HepG2 (cell line): ENCODE data around the gene AK4. TPM values are rescaled to one million over a fixed set of nuclear protein-coding genes. Genes with fewer than 3 reads are reported as not detected.

Experiments used
- ATAC-seq: fragments of 200-7000 bp; cut with Tn5 transposase; 3 replicates; pipeline ENCODE4 v1.9.1; 2020; ENCODE audit warnings: mild to moderate bottlenecking, moderate library complexity
- BruUV-seq: library from RNA; stranded (reverse); fragments of 400-500 nt; replicated peaks from 2 replicates; lab custom pipeline; 2021; lab: Mats Ljungman, UMichigan
- CTCF ChIA-PET: fragments of 300-600 bp; formaldehyde crosslinking; extraction: SDS; loops from one replicate; lab custom pipeline; 2021; ENCODE audit warnings: low total read pairs, inconsistent platforms, low intra/inter-chr PET ratio; lab: Yijun Ruan, JAX
- POLR2A ChIA-PET: fragments of 350-600 bp; sonication (Branson Sonifier 250); formaldehyde crosslinking; loops from one replicate; lab custom pipeline; 2020; ENCODE audit warnings: antibody characterized with exemption, inconsistent platforms; lab: Yijun Ruan, JAX
- DNase-seq: peaks from one replicate; pipeline ENCODE4 v3.0.0-alpha.2; 2015; ENCODE audit warnings: low spot score
- FAIRE-seq: peaks from 3 replicates; lab custom pipeline; 2011; peaks lifted over from hg19 to GRCh38; lab: Jason Lieb, UNC
- H2AFZ ChIP-seq: one replicate; pipeline ENCODE4 v1.6.1; 2011; ENCODE audit warnings: low read length, inconsistent platforms
- H3K27ac ChIP-seq: fragments of 300-600 bp; 3 replicates; pipeline ENCODE4 v1.8.0; 2011; ENCODE audit warnings: mixed run types, mild to moderate bottlenecking, mixed read lengths, low read length, inconsistent platforms; ENCODE audit not compliant: insufficient read depth; ENCODE audit errors: extremely low read length
- H3K27me3 ChIP-seq, 2 experiments: fragments of 200-600 bp in 1 of 2; 2 replicates in 1 of 2; 3 replicates in 1 of 2; pipeline versions ENCODE4 v1.6.0 to v1.8.0; 2011; ENCODE audit warnings: low read length in 2 of 2, mild to moderate bottlenecking in 2 of 2, moderate library complexity in 2 of 2, inconsistent platforms in 1 of 2; ENCODE audit not compliant: insufficient read depth in 2 of 2, control insufficient read depth in 1 of 2
- H3K36me3 ChIP-seq, 2 experiments: fragments of 200-600 bp in 1 of 2; replicated peaks in 1 of 2; 2 replicates in 1 of 2; 3 replicates in 1 of 2; pipeline versions ENCODE4 v1.5.1 to v1.8.0; 2011; ENCODE audit warnings: low read length in 2 of 2, inconsistent platforms in 1 of 2; ENCODE audit not compliant: insufficient read depth in 2 of 2, control insufficient read depth in 1 of 2
- H3K4me1 ChIP-seq: 2 replicates; pipeline ENCODE4 v1.5.1; 2012; ENCODE audit warnings: low read length, inconsistent platforms; ENCODE audit not compliant: insufficient read depth
- H3K4me2 ChIP-seq: 2 replicates; pipeline ENCODE4 v1.6.0; 2011; ENCODE audit warnings: low read depth, low read length, inconsistent platforms
- H3K4me3 ChIP-seq, 3 experiments: fragments of 200-600 bp in 1 of 3; sonication (generic), shearing (Covaris generic) in 1 of 3; replicated peaks in 1 of 3; 2 replicates each; pipeline ENCODE4 v1.5.1; 2011 to 2016; ENCODE audit warnings: low read length in 3 of 3, inconsistent platforms in 2 of 3, low read depth in 2 of 3, mild to moderate bottlenecking in 2 of 3, control low read depth in 1 of 3, mixed read lengths in 1 of 3; ENCODE audit not compliant: insufficient read depth in 1 of 3
- H3K79me2 ChIP-seq: one replicate; pipeline ENCODE4 v1.6.1; 2011; ENCODE audit warnings: low read length, inconsistent platforms; ENCODE audit not compliant: insufficient read depth
- H3K9ac ChIP-seq: 2 replicates; pipeline ENCODE4 v1.6.0; 2011; ENCODE audit warnings: mild to moderate bottlenecking, low read depth, low read length, inconsistent platforms; ENCODE audit not compliant: insufficient read depth
- H3K9me3 ChIP-seq: 2 replicates; pipeline ENCODE4 v1.5.1; 2012; ENCODE audit warnings: mild to moderate bottlenecking, low read length
- H4K20me1 ChIP-seq: 2 replicates; pipeline ENCODE4 v1.6.0; 2011; ENCODE audit warnings: inconsistent platforms, mild to moderate bottlenecking, low read length, moderate library complexity; ENCODE audit not compliant: insufficient read depth
- FOXO1 ChIP-seq: sonication (generic); formaldehyde crosslinking; IDR thresholded peaks from 2 replicates; pipeline ENCODE4 v1.4.0; 2020; ENCODE audit warnings: missing genetic modification reagents
- HDAC2 ChIP-seq: sonication (generic); formaldehyde crosslinking; IDR thresholded peaks from 2 replicates; pipeline ENCODE4 v1.4.0; 2020; ENCODE audit warnings: missing genetic modification reagents
- JUNB ChIP-seq: sonication (generic); formaldehyde crosslinking; IDR thresholded peaks from 2 replicates; pipeline ENCODE4 v1.8.0; 2022; ENCODE audit warnings: missing genetic modification reagents, mild to moderate bottlenecking, borderline replicate concordance
- MIER2 ChIP-seq: IDR thresholded peaks from 2 replicates; pipeline ENCODE4 v1.6.1; 2016; ENCODE audit warnings: missing biosample characterization, missing genetic modification reagents
- NCOA1 ChIP-seq: sonication (generic); formaldehyde crosslinking; IDR thresholded peaks from 2 replicates; pipeline ENCODE4 v1.9.0; 2021; ENCODE audit warnings: missing genetic modification reagents
- RBAK ChIP-seq: sonication (generic); formaldehyde crosslinking; IDR thresholded peaks from 2 replicates; pipeline ENCODE4 v1.5.1; 2020; ENCODE audit warnings: mild to moderate bottlenecking, missing genetic modification reagents
- REL ChIP-seq: sonication (generic); formaldehyde crosslinking; conservative IDR thresholded peaks from 2 replicates; pipeline ENCODE4 v1.8.0; 2022; ENCODE audit warnings: mild to moderate bottlenecking, missing genetic modification reagents, moderate library complexity
- RELA ChIP-seq: sonication (generic); formaldehyde crosslinking; IDR thresholded peaks from 2 replicates; pipeline ENCODE4 v1.4.0; 2020; ENCODE audit warnings: missing genetic modification reagents
- RFX5 ChIP-seq: IDR thresholded peaks from 2 replicates; pipeline ENCODE4 v1.6.1; 2011; ENCODE audit warnings: low read depth, low read length, improper control_type of control experiment
- ZBTB1 ChIP-seq: sonication (generic); formaldehyde crosslinking; IDR thresholded peaks from 2 replicates; pipeline ENCODE4 v1.4.0; 2020; ENCODE audit warnings: missing genetic modification reagents, borderline replicate concordance
- ZNF616 ChIP-seq: sonication (generic); formaldehyde crosslinking; IDR thresholded peaks from 2 replicates; pipeline ENCODE4 v1.5.0; 2020; ENCODE audit warnings: low read depth, mild to moderate bottlenecking, missing genetic modification reagents
- ZNF670 ChIP-seq: sonication (generic); formaldehyde crosslinking; IDR thresholded peaks from 2 replicates; pipeline ENCODE4 v1.8.0; 2022; ENCODE audit warnings: mild to moderate bottlenecking, missing genetic modification reagents, borderline replicate concordance
- WGBS: methylation state at CpG from one replicate; pipeline ENCODE4 v1.1.6; 2017; ENCODE audit warnings: low lambda C conversion rate; 5-methylcytosine and 5-hydroxymethylcytosine counted together
- in situ Hi-C: cut with HindIII; loops from 2 replicates; pipeline ENCODE4 v1.10.0; 2017; ENCODE audit warnings: low pct_unique_long_range_greater_than_20kb; ENCODE audit not compliant: extremely low pct_ligation_motif_present
- intact Hi-C: fragments of 100-400 bp; cut with micrococcal nuclease; formaldehyde crosslinking; loops from one replicate; pipeline ENCODE4 v1.10.0; 2022; ENCODE audit not compliant: unreplicated experiment
- polyA plus RNA-seq, 8 experiments: library from polyadenylated mRNA; depleted of rRNA in 3 of 8; stranded (reverse) in 7 of 8; unstranded in 1 of 8; fragments of >200 nt; fragmentation: Illumina TruSeq in 4 of 8; extraction: Trizol in 4 of 8; gene quantifications; 2 replicates each; pipeline versions ENCODE4 v1.2.1 to v1.2.3, GENCODE V29; 2011 to 2016; ENCODE audit warnings: low read depth in 4 of 8, missing spikeins in 1 of 8, mixed read lengths in 1 of 8; ENCODE audit not compliant: insufficient read depth in 1 of 8
- total RNA-seq, 5 experiments: library from RNA; depleted of rRNA; stranded (reverse); fragments of >200 nt; fragmentation: Illumina TruSeq; extraction: Trizol; gene quantifications; 2 replicates each; pipeline ENCODE4 v1.2.3, GENCODE V29; 2016; ENCODE audit warnings: low read depth in 1 of 5
- TF ChIP-seq, protein P1 (sequence below): sonication (generic); formaldehyde crosslinking; IDR thresholded peaks from 2 replicates; pipeline ENCODE4 v1.5.0; 2020; ENCODE audit warnings: mild to moderate bottlenecking, missing genetic modification reagents

AK4 gene
- total and polyA plus RNA-seq, 2 of the 13 experiments (the other 11 are each of a cell fraction or from before 2014, with no cell fraction given), result 110 to 160 TPM

DNA sequence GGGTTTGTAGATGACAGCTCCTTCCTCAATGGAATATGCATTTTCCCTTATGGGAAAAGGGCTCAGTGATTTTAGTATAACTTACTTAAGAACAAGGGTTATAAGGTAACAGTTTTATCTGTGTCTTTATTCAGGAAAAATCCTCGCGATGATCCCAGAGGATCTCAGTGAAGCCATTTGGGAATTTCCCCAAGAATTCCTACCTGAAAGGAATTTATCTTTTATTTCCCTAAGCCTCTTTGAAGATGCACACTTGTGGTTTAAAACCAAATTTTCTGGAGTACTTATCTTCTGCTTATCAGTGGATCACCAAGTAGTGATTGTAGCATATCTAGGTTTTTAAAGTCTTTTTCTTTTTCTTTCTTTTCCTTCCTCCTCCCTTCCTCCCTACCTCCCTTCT lies 58.8 kb downstream of the AK4 start:
- H4K20me1 ChIP-seq, result peaks cover 39% of the 10 kb centered on the region
- ChIA-PET POLR2A (interaction anchor here (1.0 kb wide), 1 partner anchor 38 kb away, joined by 4 read pairs; no protein-coding TSS in a partner anchor), CTCF (no interaction called here)
- H3K4me1 ChIP-seq, result peaks cover 30% of the 10 kb centered on the region
- DNase-seq (no peak), FAIRE-seq (no peak), ATAC-seq (no peak)
- H3K27ac ChIP-seq, result no peak overlapping the region
- peaks cover 69% of the 10 kb centered on the region for H3K79me2 ChIP-seq
- no peaks in the 10 kb centered on the region for H3K9me3 ChIP-seq
- peaks cover 8 to 28% of the 10 kb centered on the region in 2 experiments for H3K36me3 ChIP-seq
- no peak overlapping the region for H3K9ac ChIP-seq
- intact Hi-C loops (loop anchor here (5.0 kb wide), 2 partner anchors 35 to 125 kb away; no protein-coding TSS in a partner anchor), in situ Hi-C loops (loop anchor here (5.0 kb wide), 2 partner anchors 60 to 140 kb away; partner anchors contain the start of gene AK4)
- WGBS, result 93% methylated on average over 2 of the region's 2 CpGs
- H3K4me2 ChIP-seq, result no peak overlapping the region
- H2AFZ ChIP-seq, result no peak overlapping the region
- no peak overlapping the region for H3K4me3 ChIP-seq
- no TSS peak for BruUV-seq
- TF ChIP-seq RBAK (CRISPR knock-in tag) (no peak), JUNB (CRISPR knock-in tag) (no peak), ZBTB1 (no peak), NCOA1 (no peak), ZNF670 (CRISPR knock-in tag) (no peak), ZNF616 (no peak), MIER2 (no peak), HDAC2 (CRISPR knock-in tag) (no peak), REL (no peak), RELA (CRISPR knock-in tag) (no peak), FOXO1 (CRISPR knock-in tag) (no peak), RFX5 (no peak)
- TF ChIP-seq, protein P1, sequence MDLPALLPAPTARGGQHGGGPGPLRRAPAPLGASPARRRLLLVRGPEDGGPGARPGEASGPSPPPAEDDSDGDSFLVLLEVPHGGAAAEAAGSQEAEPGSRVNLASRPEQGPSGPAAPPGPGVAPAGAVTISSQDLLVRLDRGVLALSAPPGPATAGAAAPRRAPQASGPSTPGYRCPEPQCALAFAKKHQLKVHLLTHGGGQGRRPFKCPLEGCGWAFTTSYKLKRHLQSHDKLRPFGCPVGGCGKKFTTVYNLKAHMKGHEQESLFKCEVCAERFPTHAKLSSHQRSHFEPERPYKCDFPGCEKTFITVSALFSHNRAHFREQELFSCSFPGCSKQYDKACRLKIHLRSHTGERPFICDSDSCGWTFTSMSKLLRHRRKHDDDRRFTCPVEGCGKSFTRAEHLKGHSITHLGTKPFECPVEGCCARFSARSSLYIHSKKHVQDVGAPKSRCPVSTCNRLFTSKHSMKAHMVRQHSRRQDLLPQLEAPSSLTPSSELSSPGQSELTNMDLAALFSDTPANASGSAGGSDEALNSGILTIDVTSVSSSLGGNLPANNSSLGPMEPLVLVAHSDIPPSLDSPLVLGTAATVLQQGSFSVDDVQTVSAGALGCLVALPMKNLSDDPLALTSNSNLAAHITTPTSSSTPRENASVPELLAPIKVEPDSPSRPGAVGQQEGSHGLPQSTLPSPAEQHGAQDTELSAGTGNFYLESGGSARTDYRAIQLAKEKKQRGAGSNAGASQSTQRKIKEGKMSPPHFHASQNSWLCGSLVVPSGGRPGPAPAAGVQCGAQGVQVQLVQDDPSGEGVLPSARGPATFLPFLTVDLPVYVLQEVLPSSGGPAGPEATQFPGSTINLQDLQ (CRISPR knock-in tag), result no peak
- H3K27me3 ChIP-seq, result no peaks in the 10 kb centered on the region
